K562 (cell line): Measurements from ENCODE around the gene COQ10B. TPM values are rescaled to one million over a fixed set of nuclear protein-coding genes. Genes with fewer than 3 reads are reported as not detected.

Experiments used
- ATAC-seq: fragments of 200-7000 bp; cut with Tn5 transposase; 3 replicates; pipeline ENCODE4 v1.9.1; 2020; ENCODE audit warnings: moderate library complexity
- BruUV-seq: library from RNA; stranded (reverse); fragments of 400-500 nt; replicated peaks from 2 replicates; lab custom pipeline; 2021; lab: Mats Ljungman, UMichigan
- CTCF ChIA-PET: fragments of 300-600 bp; formaldehyde crosslinking; extraction: SDS; loops from one replicate; lab custom pipeline; 2021; ENCODE audit warnings: low intra/inter-chr PET ratio; lab: Yijun Ruan, JAX
- POLR2A ChIA-PET: fragments of 300-600, 350-650 bp; sonication (Branson Sonifier 250); formaldehyde crosslinking; extraction: SDS; loops from one replicate; lab custom pipeline; 2021; ENCODE audit warnings: antibody characterized with exemption, inconsistent platforms; lab: Yijun Ruan, JAX
- DNase-seq, 4 experiments: peaks; one replicate each; pipeline versions ENCODE4 v3.0.0 to v3.0.0-alpha.2; 2011 to 2018; ENCODE audit warnings: low spot score in 3 of 4, mixed read lengths in 3 of 4; ENCODE audit errors: extremely low read depth in 1 of 4
- FAIRE-seq: peaks from 2 replicates; lab custom pipeline; 2011; peaks lifted over from hg19 to GRCh38; lab: Jason Lieb, UNC
- H2AFZ ChIP-seq: 2 replicates; pipeline ENCODE4 v1.6.0; 2011; ENCODE audit warnings: low read depth, low read length, control low read depth, inconsistent platforms
- H3K27ac ChIP-seq: fragments of 200-600 bp; 3 replicates; pipeline ENCODE4 v1.8.0; 2011; ENCODE audit warnings: low read depth, mild to moderate bottlenecking, control low read depth, inconsistent platforms, low read length, moderate library complexity, mixed read lengths; ENCODE audit errors: extremely low read depth
- H3K27me3 ChIP-seq, 2 experiments: fragments of 300-600 bp in 1 of 2; 2 replicates in 1 of 2; 3 replicates in 1 of 2; pipeline versions ENCODE4 v1.6.0 to v1.8.0; 2011; ENCODE audit warnings: inconsistent platforms in 2 of 2, low read length in 2 of 2, mild to moderate bottlenecking in 1 of 2, mixed read lengths in 1 of 2, moderate library complexity in 1 of 2; ENCODE audit not compliant: control insufficient read depth in 2 of 2, insufficient read depth in 2 of 2
- H3K36me3 ChIP-seq: fragments of 300-600 bp; 3 replicates; pipeline ENCODE4 v1.8.0; 2011; ENCODE audit warnings: mild to moderate bottlenecking, low read length, inconsistent platforms; ENCODE audit not compliant: control insufficient read depth, insufficient read depth
- H3K4me1 ChIP-seq, 2 experiments: fragments of 200-600 bp in 1 of 2; replicated peaks in 1 of 2; 2 replicates in 1 of 2; 3 replicates in 1 of 2; pipeline versions ENCODE4 v1.5.1 to v1.8.0; 2011; ENCODE audit warnings: inconsistent platforms in 2 of 2, low read length in 2 of 2, mild to moderate bottlenecking in 1 of 2, mixed read lengths in 1 of 2, moderate library complexity in 1 of 2; ENCODE audit not compliant: control insufficient read depth in 2 of 2, insufficient read depth in 2 of 2
- H3K4me2 ChIP-seq: 2 replicates; pipeline ENCODE4 v1.6.1; 2011; ENCODE audit warnings: low read length, control low read depth, inconsistent platforms, mixed read lengths; ENCODE audit not compliant: insufficient read depth
- H3K4me3 ChIP-seq: fragments of 200-600 bp; sonication (generic), shearing (Covaris generic); 2 replicates; pipeline ENCODE4 v1.5.1; 2016; ENCODE audit warnings: control low read depth, inconsistent platforms
- H3K79me2 ChIP-seq: fragments of 200-600 bp; 3 replicates; pipeline ENCODE4 v1.8.0; 2011; ENCODE audit warnings: low read length, inconsistent platforms; ENCODE audit not compliant: control insufficient read depth, insufficient read depth
- H3K9ac ChIP-seq, 2 experiments: 2 replicates each; pipeline versions ENCODE4 v1.6.0 to v1.6.1; 2011; ENCODE audit warnings: low read depth in 2 of 2, low read length in 2 of 2, control low read depth in 1 of 2, inconsistent platforms in 1 of 2, mild to moderate bottlenecking in 1 of 2, mixed read lengths in 1 of 2; ENCODE audit not compliant: insufficient read depth in 1 of 2
- H3K9me1 ChIP-seq: one replicate; pipeline ENCODE4 v1.6.0; 2011; ENCODE audit warnings: inconsistent platforms, mild to moderate bottlenecking, low read length, moderate library complexity; ENCODE audit not compliant: control insufficient read depth, insufficient read depth
- H3K9me3 ChIP-seq: replicated peaks from 2 replicates; pipeline ENCODE4 v1.5.1; 2011; ENCODE audit warnings: low read depth, low read length, inconsistent platforms; ENCODE audit not compliant: control insufficient read depth, insufficient read depth
- H4K20me1 ChIP-seq: replicated peaks from 2 replicates; pipeline ENCODE4 v1.6.1; 2011; ENCODE audit warnings: low read length, inconsistent platforms, mixed read lengths; ENCODE audit not compliant: control insufficient read depth, insufficient read depth
- BMI1 ChIP-seq: fragments of 150-350 bp; IDR thresholded peaks from 2 replicates; pipeline ENCODE4 v1.6.1; 2014; ENCODE audit warnings: low read length
- EP400 ChIP-seq: fragments of 450-650 bp; IDR thresholded peaks from 2 replicates; pipeline ENCODE4 v1.6.1; 2017; ENCODE audit warnings: antibody characterized with exemption, mild to moderate bottlenecking, moderate library complexity
- KAT2B ChIP-seq: IDR thresholded peaks from one replicate; pipeline ENCODE4 v1.6.1; 2012; ENCODE audit warnings: low read depth, mild to moderate bottlenecking, control low read depth, inconsistent platforms, low read length, moderate library complexity
- MIER1 ChIP-seq: fragments of 450-650 bp; IDR thresholded peaks from 2 replicates; pipeline ENCODE4 v1.6.1; 2016; ENCODE audit warnings: antibody characterized with exemption, mild to moderate bottlenecking, low read depth
- TAF9B ChIP-seq: fragments of 450-650 bp; IDR thresholded peaks from 2 replicates; pipeline ENCODE4 v1.6.1; 2018; ENCODE audit warnings: mild to moderate bottlenecking; ENCODE audit not compliant: partially characterized antibody
- THRA ChIP-seq: fragments of 450-650 bp; IDR thresholded peaks from 2 replicates; pipeline ENCODE4 v1.6.1; 2017; ENCODE audit warnings: mild to moderate bottlenecking, moderate library complexity
- ZNF311 ChIP-seq: fragments of 250-450 bp; sonication (Bioruptor Pico); IDR thresholded peaks from 2 replicates; pipeline ENCODE4 v1.4.0; 2020; ENCODE audit warnings: mild to moderate bottlenecking, moderate library complexity
- ZNF707 ChIP-seq: fragments of 250-450 bp; sonication (Bioruptor Pico); conservative IDR thresholded peaks from 2 replicates; pipeline ENCODE4 v1.8.0; 2022; ENCODE audit warnings: inconsistent platforms, mild to moderate bottlenecking, moderate library complexity
- WGBS: fragments of 100-300 bp; shearing (Covaris generic); methylation state at CpG from one replicate; pipeline ENCODE4 v1.1.6; 2016; ENCODE audit warnings: low coverage, mixed read lengths; ENCODE audit not compliant: insufficient coverage; ENCODE audit errors: missing lambda C conversion rate; 5-methylcytosine and 5-hydroxymethylcytosine counted together
- in situ Hi-C: fragments of 300-500 bp; cut with MboI; formaldehyde crosslinking; loops from 4 replicates; pipeline ENCODE4 v1.15.0; 2018; ENCODE audit warnings: inconsistent platforms, mixed read lengths
- intact Hi-C: fragments of 100-400 bp; cut with micrococcal nuclease; formaldehyde crosslinking; loops from 2 replicates; pipeline ENCODE4 v1.14.2; 2022
- polyA plus RNA-seq, 8 experiments: library from polyadenylated mRNA; depleted of rRNA in 4 of 8; stranded (reverse) in 5 of 8; unstranded in 3 of 8; fragments of >200 nt; fragmentation: Nextera tagmentation in 2 of 8; fragmentation: Illumina TruSeq in 1 of 8; extraction: Ambion mirVana in 2 of 8; extraction: Trizol in 1 of 8; gene quantifications; 2 replicates each; pipeline versions ENCODE4 v1.2.1 to v1.2.3, GENCODE V29; 2011 to 2014; ENCODE audit warnings: inconsistent platforms in 1 of 8, missing spikeins in 1 of 8
- total RNA-seq, 7 experiments: library from RNA; depleted of rRNA in 6 of 7; stranded (reverse); fragments of >200 nt in 6 of 7; fragmentation: Illumina TruSeq in 2 of 7; extraction: Trizol in 2 of 7; gene quantifications; 2 replicates each; pipeline versions ENCODE4 v1.2.1 to v1.2.3, GENCODE V29; 2011 to 2021; ENCODE audit warnings: low replicate concordance in 1 of 7

COQ10B gene
- total and polyA plus RNA-seq, 9 of the 15 experiments (the other 6 are each of a cell fraction or from before 2014, with no cell fraction given): 3.1 to 13.1 (median 7.7) TPM

GRCh38 chr2:197416268-197416667 is 37.1 kb upstream of the COQ10B start:
- Histone ChIP-seq H3K27me3 (no peaks in the 10 kb centered on the region), H3K36me3 (peaks cover 85% of the 10 kb centered on the region), H4K20me1 (no peaks in the 10 kb centered on the region), H3K79me2 (peaks cover 22% of the 10 kb centered on the region), H3K27ac (no peak overlapping the region), H3K9me1 (no peaks in the 10 kb centered on the region), H3K4me2 (no peak overlapping the region), H2AFZ (no peak overlapping the region), H3K4me1 (no peaks in the 10 kb centered on the region), H3K9ac (no peak overlapping the region), H3K9me3 (no peaks in the 10 kb centered on the region), H3K4me3 (no peak overlapping the region)
- in situ Hi-C loops: no loop called here
- no TSS peak for BruUV-seq
- 100% methylated on average over 1 of the region's 1 CpG for WGBS
- POLR2A ChIA-PET: interaction anchor here (0.6 to 1.4 kb wide), 2 partner anchors 13 to 19 kb away, joined by 3 read pairs; partner anchors contain the start of gene SF3B1
- intact Hi-C loops: no loop called here
- no peak for FAIRE-seq
- CTCF ChIA-PET: no interaction called here
- no peak for DNase-seq
- no peak for TF ChIP-seq ZNF707
- no peak for TF ChIP-seq MIER1
- TF ChIP-seq KAT2B: no peak
- no peak for TF ChIP-seq BMI1
- TF ChIP-seq ZNF311 (CRISPR knock-in tag): no peak
- peak; percentile 19; the same call in 1 of the 2 replicates for TF ChIP-seq THRA
- no peak for TF ChIP-seq EP400
- no peak for TF ChIP-seq TAF9B
- ATAC-seq: peak; percentile 31; the same call in 1 of the 3 replicates
